K562 (cell line): ENCODE data around the gene TMC4. TPM values are rescaled to one million over a fixed set of nuclear protein-coding genes. Genes with fewer than 3 reads are reported as not detected.

Experiments used
- ATAC-seq: fragments of 200-7000 bp; cut with Tn5 transposase; 3 replicates; pipeline ENCODE4 v1.9.1; 2020; ENCODE audit warnings: moderate library complexity
- BruUV-seq: library from RNA; stranded (reverse); fragments of 400-500 nt; replicated peaks from 2 replicates; lab custom pipeline; 2021; lab: Mats Ljungman, UMichigan
- CTCF ChIA-PET: fragments of 300-600 bp; formaldehyde crosslinking; extraction: SDS; loops from one replicate; lab custom pipeline; 2021; ENCODE audit warnings: low intra/inter-chr PET ratio; lab: Yijun Ruan, JAX
- POLR2A ChIA-PET: fragments of 300-600, 350-650 bp; sonication (Branson Sonifier 250); formaldehyde crosslinking; extraction: SDS; loops from one replicate; lab custom pipeline; 2021; ENCODE audit warnings: antibody characterized with exemption, inconsistent platforms; lab: Yijun Ruan, JAX
- DNase-seq, 4 experiments: peaks; one replicate each; pipeline versions ENCODE4 v3.0.0 to v3.0.0-alpha.2; 2011 to 2018; ENCODE audit warnings: low spot score in 3 of 4, mixed read lengths in 3 of 4; ENCODE audit errors: extremely low read depth in 1 of 4
- FAIRE-seq: peaks from 2 replicates; lab custom pipeline; 2011; peaks lifted over from hg19 to GRCh38; lab: Jason Lieb, UNC
- H2AFZ ChIP-seq: 2 replicates; pipeline ENCODE4 v1.6.0; 2011; ENCODE audit warnings: low read depth, low read length, control low read depth, inconsistent platforms
- H3K27ac ChIP-seq: fragments of 200-600 bp; 3 replicates; pipeline ENCODE4 v1.8.0; 2011; ENCODE audit warnings: low read depth, mild to moderate bottlenecking, control low read depth, inconsistent platforms, low read length, moderate library complexity, mixed read lengths; ENCODE audit errors: extremely low read depth
- H3K27me3 ChIP-seq, 2 experiments: fragments of 300-600 bp in 1 of 2; 2 replicates in 1 of 2; 3 replicates in 1 of 2; pipeline versions ENCODE4 v1.6.0 to v1.8.0; 2011; ENCODE audit warnings: inconsistent platforms in 2 of 2, low read length in 2 of 2, mild to moderate bottlenecking in 1 of 2, mixed read lengths in 1 of 2, moderate library complexity in 1 of 2; ENCODE audit not compliant: control insufficient read depth in 2 of 2, insufficient read depth in 2 of 2
- H3K36me3 ChIP-seq: fragments of 300-600 bp; 3 replicates; pipeline ENCODE4 v1.8.0; 2011; ENCODE audit warnings: mild to moderate bottlenecking, low read length, inconsistent platforms; ENCODE audit not compliant: control insufficient read depth, insufficient read depth
- H3K4me1 ChIP-seq, 2 experiments: fragments of 200-600 bp in 1 of 2; replicated peaks in 1 of 2; 2 replicates in 1 of 2; 3 replicates in 1 of 2; pipeline versions ENCODE4 v1.5.1 to v1.8.0; 2011; ENCODE audit warnings: inconsistent platforms in 2 of 2, low read length in 2 of 2, mild to moderate bottlenecking in 1 of 2, mixed read lengths in 1 of 2, moderate library complexity in 1 of 2; ENCODE audit not compliant: control insufficient read depth in 2 of 2, insufficient read depth in 2 of 2
- H3K4me2 ChIP-seq: 2 replicates; pipeline ENCODE4 v1.6.1; 2011; ENCODE audit warnings: low read length, control low read depth, inconsistent platforms, mixed read lengths; ENCODE audit not compliant: insufficient read depth
- H3K4me3 ChIP-seq: fragments of 200-600 bp; sonication (generic), shearing (Covaris generic); 2 replicates; pipeline ENCODE4 v1.5.1; 2016; ENCODE audit warnings: control low read depth, inconsistent platforms
- H3K79me2 ChIP-seq: fragments of 200-600 bp; 3 replicates; pipeline ENCODE4 v1.8.0; 2011; ENCODE audit warnings: low read length, inconsistent platforms; ENCODE audit not compliant: control insufficient read depth, insufficient read depth
- H3K9ac ChIP-seq, 2 experiments: 2 replicates each; pipeline versions ENCODE4 v1.6.0 to v1.6.1; 2011; ENCODE audit warnings: low read depth in 2 of 2, low read length in 2 of 2, control low read depth in 1 of 2, inconsistent platforms in 1 of 2, mild to moderate bottlenecking in 1 of 2, mixed read lengths in 1 of 2; ENCODE audit not compliant: insufficient read depth in 1 of 2
- H3K9me1 ChIP-seq: one replicate; pipeline ENCODE4 v1.6.0; 2011; ENCODE audit warnings: inconsistent platforms, mild to moderate bottlenecking, low read length, moderate library complexity; ENCODE audit not compliant: control insufficient read depth, insufficient read depth
- H3K9me3 ChIP-seq: replicated peaks from 2 replicates; pipeline ENCODE4 v1.5.1; 2011; ENCODE audit warnings: low read depth, low read length, inconsistent platforms; ENCODE audit not compliant: control insufficient read depth, insufficient read depth
- H4K20me1 ChIP-seq: replicated peaks from 2 replicates; pipeline ENCODE4 v1.6.1; 2011; ENCODE audit warnings: low read length, inconsistent platforms, mixed read lengths; ENCODE audit not compliant: control insufficient read depth, insufficient read depth
- ARNT ChIP-seq, 2 experiments: fragments of 450-650 bp; IDR thresholded peaks; 2 replicates each; pipeline ENCODE4 v1.6.1; 2016; ENCODE audit warnings: mild to moderate bottlenecking in 1 of 2
- BRD4 ChIP-seq: fragments of 200-600 bp; sonication (generic); IDR thresholded peaks from 2 replicates; pipeline ENCODE4 v1.6.1; 2017; ENCODE audit warnings: inconsistent platforms
- DLX4 ChIP-seq: fragments of 250-450 bp; sonication (Bioruptor Pico); IDR thresholded peaks from 2 replicates; pipeline ENCODE4 v1.6.1; 2021; ENCODE audit warnings: mild to moderate bottlenecking
- DMBX1 ChIP-seq: fragments of 250-450 bp; sonication (Bioruptor Pico); IDR thresholded peaks from 2 replicates; pipeline ENCODE4 v1.8.0; 2022; ENCODE audit warnings: inconsistent platforms, mild to moderate bottlenecking, moderate library complexity, borderline replicate concordance
- EWSR1 ChIP-seq: fragments of 450-650 bp; IDR thresholded peaks from 2 replicates; pipeline ENCODE4 v1.6.1; 2018; ENCODE audit warnings: borderline replicate concordance, mild to moderate bottlenecking, low read depth, moderate library complexity; ENCODE audit not compliant: partially characterized antibody
- FOXK1 ChIP-seq: sonication (generic); formaldehyde crosslinking; IDR thresholded peaks from 2 replicates; pipeline ENCODE4 v1.8.0; 2022; ENCODE audit warnings: missing genetic modification reagents, mild to moderate bottlenecking, borderline replicate concordance
- GABPB1 ChIP-seq: sonication (generic); formaldehyde crosslinking; IDR thresholded peaks from 2 replicates; pipeline ENCODE4 v1.8.0; 2022; ENCODE audit warnings: mild to moderate bottlenecking, missing genetic modification reagents
- GABPB2 ChIP-seq: fragments of 250-450 bp; sonication (Bioruptor Pico); conservative IDR thresholded peaks from 2 replicates; pipeline ENCODE4 v1.5.1; 2021; ENCODE audit warnings: mild to moderate bottlenecking
- HES1 ChIP-seq: fragments of 450-650 bp; IDR thresholded peaks from 2 replicates; pipeline ENCODE4 v1.6.1; 2016; ENCODE audit warnings: low read depth, mild to moderate bottlenecking, moderate library complexity
- ID3 ChIP-seq, 2 experiments: fragments of 250-450 bp in 1 of 2; fragments of 450-650 bp in 1 of 2; sonication (Bioruptor Pico) in 1 of 2; IDR thresholded peaks; 2 replicates each; pipeline versions ENCODE4 v1.6.1 to v1.8.0; 2016 to 2021; ENCODE audit warnings: mild to moderate bottlenecking in 2 of 2, moderate library complexity in 2 of 2, missing compliant biosample characterization in 1 of 2, missing genetic modification characterization in 1 of 2
- IRF9 ChIP-seq: fragments of 450-650 bp; IDR thresholded peaks from 2 replicates; pipeline ENCODE4 v1.6.1; 2016; ENCODE audit warnings: missing biosample characterization, missing genetic modification characterization
- KDM4B ChIP-seq, 2 experiments: fragments of 450-650 bp in 1 of 2; sonication (generic) in 1 of 2; IDR thresholded peaks; 2 replicates each; pipeline ENCODE4 v1.6.1; 2016 to 2017; ENCODE audit warnings: borderline replicate concordance in 2 of 2, antibody characterized with exemption in 1 of 2, low read depth in 1 of 2, mild to moderate bottlenecking in 1 of 2
- MAFG ChIP-seq: fragments of 450-650 bp; conservative IDR thresholded peaks from 2 replicates; pipeline ENCODE4 v1.6.1; 2016; ENCODE audit warnings: missing genetic modification characterization, missing compliant biosample characterization
- MXD1 ChIP-seq: fragments of 250-450 bp; sonication (Bioruptor Pico); IDR thresholded peaks from 2 replicates; pipeline ENCODE4 v1.8.0; 2021; ENCODE audit warnings: borderline replicate concordance, mild to moderate bottlenecking, moderate library complexity; ENCODE audit not compliant: poor library complexity, severe bottlenecking
- RBBP5 ChIP-seq: fragments of 200-600 bp; sonication (generic); IDR thresholded peaks from 2 replicates; pipeline ENCODE4 v1.6.1; 2012; ENCODE audit warnings: borderline replicate concordance, mild to moderate bottlenecking, low read length, control low read depth, inconsistent platforms; ENCODE audit not compliant: insufficient read depth, poor library complexity, severe bottlenecking
- RHOXF2B ChIP-seq: fragments of 250-450 bp; sonication (Bioruptor Pico); conservative IDR thresholded peaks from 2 replicates; pipeline ENCODE4 v1.5.1; 2021
- SMARCC2 ChIP-seq: fragments of 450-650 bp; IDR thresholded peaks from 2 replicates; pipeline ENCODE4 v1.6.1; 2017; ENCODE audit warnings: antibody characterized with exemption, moderate library complexity, mild to moderate bottlenecking, low read depth
- SP1 ChIP-seq: sonication (generic); formaldehyde crosslinking; IDR thresholded peaks from 2 replicates; pipeline ENCODE4 v1.8.1; 2022; ENCODE audit warnings: mild to moderate bottlenecking, missing genetic modification reagents
- SP2 ChIP-seq: IDR thresholded peaks from 2 replicates; pipeline ENCODE4 v1.6.1; 2011; ENCODE audit warnings: mild to moderate bottlenecking, low read depth, low read length, moderate library complexity; ENCODE audit not compliant: poor library complexity, severe bottlenecking; ENCODE audit errors: extremely low read depth
- THRAP3 ChIP-seq: fragments of 450-650 bp; IDR thresholded peaks from 2 replicates; pipeline ENCODE4 v1.6.1; 2016; ENCODE audit warnings: mild to moderate bottlenecking, inconsistent platforms, borderline replicate concordance
- WGBS: fragments of 100-300 bp; shearing (Covaris generic); methylation state at CpG from one replicate; pipeline ENCODE4 v1.1.6; 2016; ENCODE audit warnings: low coverage, mixed read lengths; ENCODE audit not compliant: insufficient coverage; ENCODE audit errors: missing lambda C conversion rate; 5-methylcytosine and 5-hydroxymethylcytosine counted together
- in situ Hi-C: fragments of 300-500 bp; cut with MboI; formaldehyde crosslinking; loops from 4 replicates; pipeline ENCODE4 v1.15.0; 2018; ENCODE audit warnings: inconsistent platforms, mixed read lengths
- intact Hi-C: fragments of 100-400 bp; cut with micrococcal nuclease; formaldehyde crosslinking; loops from 2 replicates; pipeline ENCODE4 v1.14.2; 2022
- polyA plus RNA-seq, 8 experiments: library from polyadenylated mRNA; depleted of rRNA in 4 of 8; stranded (reverse) in 5 of 8; unstranded in 3 of 8; fragments of >200 nt; fragmentation: Nextera tagmentation in 2 of 8; fragmentation: Illumina TruSeq in 1 of 8; extraction: Ambion mirVana in 2 of 8; extraction: Trizol in 1 of 8; gene quantifications; 2 replicates each; pipeline versions ENCODE4 v1.2.1 to v1.2.3, GENCODE V29; 2011 to 2014; ENCODE audit warnings: inconsistent platforms in 1 of 8, missing spikeins in 1 of 8
- total RNA-seq, 7 experiments: library from RNA; depleted of rRNA in 6 of 7; stranded (reverse); fragments of >200 nt in 6 of 7; fragmentation: Illumina TruSeq in 2 of 7; extraction: Trizol in 2 of 7; gene quantifications; 2 replicates each; pipeline versions ENCODE4 v1.2.1 to v1.2.3, GENCODE V29; 2011 to 2021; ENCODE audit warnings: low replicate concordance in 1 of 7

TMC4 gene
- total and polyA plus RNA-seq, 9 of the 15 experiments (the other 6 are each of a cell fraction or from before 2014, with no cell fraction given), result 0.12 to 0.79 (median 0.36) TPM; not detected in 2

- ChIA-PET CTCF (no interaction called here), POLR2A (interaction anchor here (1.0 to 5.3 kb wide), 5 partner anchors 9 to 394 kb away, joined by 3 to 206 read pairs (median 8); partner anchors contain the start of genes MBOAT7 and TSEN34)
- no TSS peak for BruUV-seq
- DNase-seq (no peak), ATAC-seq (no peak), FAIRE-seq (no peak)
- H3K27me3 ChIP-seq, result no peaks in the 10 kb centered on the region
- peaks cover 41% of the 10 kb centered on the region for H3K79me2 ChIP-seq
- H3K9ac ChIP-seq, result peak overlapping the region in 1 of 2 experiments; percentile 75; a peak in 2 of 4 replicates
- in situ Hi-C loops, result no loop called here
- no peak overlapping the region for H2AFZ ChIP-seq
- H3K27ac ChIP-seq, result no peak overlapping the region
- H3K4me1 ChIP-seq, result peaks cover 12 to 13% of the 10 kb centered on the region in 2 experiments
- H3K9me1 ChIP-seq, result no peaks in the 10 kb centered on the region
- intact Hi-C loops, result no loop called here
- no peak overlapping the region; the same call in 1 of the 2 replicates for H3K4me2 ChIP-seq
- no peak overlapping the region for H3K4me3 ChIP-seq
- WGBS, result 88% methylated on average over 16 of the region's 16 CpGs
- peaks cover 35% of the 10 kb centered on the region for H4K20me1 ChIP-seq
- no peaks in the 10 kb centered on the region for H3K9me3 ChIP-seq
- peaks cover 50% of the 10 kb centered on the region for H3K36me3 ChIP-seq
- TF ChIP-seq SMARCC2 (no peak), HES1 (no peak), EWSR1 (no peak), ARNT (IDR thresholded peaks at IDR 0.05) (no peak), FOXK1 (CRISPR knock-in tag) (no peak), DMBX1 (no peak), SP1 (CRISPR knock-in tag) (no peak), SP2 (no peak), RHOXF2B (CRISPR knock-in tag) (no peak), GABPB1 (CRISPR knock-in tag) (no peak), RBBP5 (no peak), ID3 (CRISPR knock-in tag; IDR thresholded peaks at IDR 0.05) (no peak), ID3 (tag; IDR thresholded peaks at IDR 0.05) (no peak), KDM4B (IDR thresholded peaks at IDR 0.05; ENCODE audit: borderline replicate concordance in 2 of 2, low read depth in 1 of 2) (no peak), MAFG (tag) (no peak), IRF9 (tag) (no peak), THRAP3 (no peak), BRD4 (no peak), DLX4 (CRISPR knock-in tag) (no peak), MXD1 (CRISPR knock-in tag) (no peak), GABPB2 (CRISPR knock-in tag) (no peak)
These were observed 26.4 kb upstream of the TMC4 start for GRCh38 chr19:54199401-54199800.
